ENCODE results near the gene MACROD2.
"Not testable (repeated sequence)": the region's sequence is repeated elsewhere in the genome, so short reads cannot be mapped to it uniquely, and the experiment has no call there.

Gene MACROD2

DNA sequence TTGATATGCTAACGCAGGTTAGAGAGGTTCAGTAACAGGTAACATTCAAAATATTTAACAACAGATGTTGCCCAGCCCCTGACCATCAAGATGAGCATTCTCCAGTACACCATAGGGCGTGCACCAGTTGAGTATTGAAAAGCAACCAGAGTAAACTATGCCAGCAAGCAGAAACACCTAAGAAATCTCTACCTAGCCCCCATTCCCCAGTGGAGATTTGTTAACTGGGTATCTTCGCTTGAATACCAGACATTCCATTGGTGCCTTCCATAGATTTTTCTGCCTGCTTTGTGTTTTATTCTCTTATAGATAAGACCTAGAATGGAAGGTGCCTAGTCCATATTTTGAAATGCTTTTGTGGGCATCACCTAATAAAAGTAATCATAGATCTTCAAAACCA lies 1954.1 kb downstream of the MACROD2 start:
- FAIRE-seq (no peak), DNase-seq (ENCODE audit: low spot score) (no peak)

DNA sequence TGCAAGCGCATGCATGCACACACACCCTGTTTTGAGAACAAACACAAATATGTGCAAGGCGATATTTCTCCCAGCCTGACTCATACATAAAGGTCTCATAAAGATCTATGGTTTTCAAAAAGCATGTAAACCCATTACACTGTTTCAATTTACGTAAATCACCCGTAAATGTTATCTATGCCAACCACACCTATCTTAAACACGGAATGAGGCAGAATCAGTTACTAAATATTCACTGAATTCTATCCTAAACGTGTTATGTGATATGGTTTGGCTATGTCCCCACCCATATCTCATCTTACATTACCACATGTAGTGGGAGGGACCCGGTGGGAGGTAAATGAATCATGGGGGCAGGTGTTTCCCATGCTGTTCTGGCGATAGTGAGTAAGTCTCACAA lies 1956.3 kb downstream of the MACROD2 start:
- FAIRE-seq (no peak), DNase-seq (ENCODE audit: low spot score) (no peak)

DNA sequence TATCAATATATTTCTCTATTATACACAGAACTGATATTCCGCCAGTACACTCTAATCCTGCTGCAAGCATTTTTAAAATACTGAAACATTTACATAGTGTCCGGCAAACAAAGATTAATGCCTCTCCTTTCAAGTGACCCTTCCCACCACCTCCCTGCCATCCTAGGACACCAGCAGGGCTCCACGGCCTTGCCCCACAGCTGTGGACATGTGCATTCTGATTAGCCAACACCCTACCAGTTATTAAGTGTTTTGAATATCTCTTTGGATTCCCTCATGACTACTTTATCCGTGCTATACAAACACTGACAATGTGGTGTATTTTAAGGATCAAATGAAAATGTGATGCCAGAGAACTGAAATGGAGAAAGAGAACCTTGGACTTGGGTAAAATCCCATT lies 1962.8 kb downstream of the MACROD2 start:
- FAIRE-seq (no peak), DNase-seq (ENCODE audit: low spot score) (no peak)

DNA sequence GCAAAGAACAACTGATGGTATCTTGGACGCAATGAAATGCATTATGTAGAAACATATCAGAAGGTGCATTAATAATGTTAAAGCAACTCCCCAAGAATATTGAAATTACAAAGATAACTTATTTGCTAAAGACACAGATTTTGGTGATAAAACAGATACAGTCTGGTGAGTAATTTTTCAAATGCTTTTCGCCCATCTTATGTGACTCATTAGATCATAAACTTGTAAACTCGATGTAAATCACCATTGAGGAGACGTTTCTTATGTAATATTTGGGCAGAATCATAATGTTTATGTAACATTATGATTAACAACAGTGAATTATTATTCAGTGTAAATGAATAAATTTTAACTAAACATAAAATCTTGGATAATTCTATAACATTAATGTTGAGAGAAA lies 1969.8 kb downstream of the MACROD2 start:
- FAIRE-seq (no peak), DNase-seq (ENCODE audit: low spot score) (no peak)

DNA sequence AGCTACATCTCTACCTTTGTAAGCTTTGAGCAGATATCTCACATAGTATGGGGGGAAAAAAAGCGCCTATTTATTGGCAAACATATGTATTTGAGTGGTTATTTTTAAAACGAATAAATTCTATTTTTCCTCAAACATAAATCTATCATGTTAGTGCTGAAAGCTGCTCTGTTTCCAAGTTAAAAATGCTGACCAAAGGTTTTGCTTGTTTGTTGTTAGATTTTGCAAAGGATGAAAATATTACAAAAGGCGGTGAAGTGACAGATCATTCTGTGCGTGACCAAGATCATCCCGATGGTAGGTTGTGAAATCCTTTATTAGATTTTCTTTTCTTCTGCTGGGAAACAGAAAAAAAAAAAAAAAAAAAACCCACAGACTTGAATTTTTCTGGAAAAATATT lies 1972.0 kb downstream of the MACROD2 start:
- FAIRE-seq = no peak
- no peak for DNase-seq (ENCODE audit: low spot score)

DNA sequence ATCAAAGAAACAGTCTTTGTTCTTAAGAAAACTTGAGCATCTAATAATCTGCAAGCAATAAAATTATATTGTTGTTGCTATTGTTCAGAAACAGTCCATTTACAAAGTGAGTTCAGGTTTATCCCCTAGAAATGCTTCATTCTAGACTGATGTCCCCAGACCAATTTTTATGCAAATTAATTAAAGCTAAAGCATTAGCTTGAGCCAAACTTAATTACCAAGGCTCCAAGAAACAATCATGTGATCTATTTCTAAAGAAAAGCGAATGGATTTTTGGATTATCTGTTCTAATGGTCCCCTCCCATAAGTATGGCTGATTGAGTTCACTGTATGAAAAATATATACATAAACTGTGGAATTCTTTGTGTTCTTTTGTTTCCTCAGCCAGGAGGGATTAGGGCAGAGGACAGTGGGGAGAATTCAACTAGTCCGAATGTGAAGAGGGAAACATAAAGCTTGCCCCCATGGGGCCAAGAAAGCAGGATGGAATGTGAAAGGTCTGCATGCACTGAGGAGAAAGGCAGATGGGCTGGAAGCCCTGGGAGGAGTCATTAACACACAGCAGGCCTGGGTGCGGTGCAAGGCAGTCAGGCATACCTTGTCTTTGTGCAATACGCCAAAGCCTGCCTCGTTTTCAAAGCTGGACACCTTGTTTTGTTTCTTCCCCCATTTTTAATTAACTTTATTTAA lies 1980.9 kb downstream of the MACROD2 start:
- no peak for FAIRE-seq

DNA sequence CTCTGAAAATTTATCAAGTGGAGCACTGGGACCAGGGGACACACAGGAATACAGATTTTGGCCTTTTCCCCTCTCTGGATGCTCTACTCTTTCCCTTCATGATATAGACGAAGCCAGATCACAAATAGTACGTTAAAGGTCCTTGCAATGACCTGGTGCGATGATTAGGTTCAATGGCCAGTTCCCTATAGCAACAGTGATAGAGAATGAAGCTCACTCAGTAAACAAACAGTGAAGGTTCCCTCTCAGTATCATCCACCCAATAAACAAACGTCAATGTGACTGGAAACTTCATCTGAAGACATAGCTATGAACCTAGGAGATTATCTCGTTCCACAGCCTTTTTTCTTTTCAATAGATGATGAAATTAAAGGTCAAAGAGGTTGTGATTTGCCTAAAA lies 1981.7 kb downstream of the MACROD2 start:
- FAIRE-seq = no peak
- no peak for DNase-seq (ENCODE audit: low spot score)

More for the DNA sequence above, 1980.9 kb downstream of the MACROD2 start:
- no peak for DNase-seq (ENCODE audit: low spot score)

DNA sequence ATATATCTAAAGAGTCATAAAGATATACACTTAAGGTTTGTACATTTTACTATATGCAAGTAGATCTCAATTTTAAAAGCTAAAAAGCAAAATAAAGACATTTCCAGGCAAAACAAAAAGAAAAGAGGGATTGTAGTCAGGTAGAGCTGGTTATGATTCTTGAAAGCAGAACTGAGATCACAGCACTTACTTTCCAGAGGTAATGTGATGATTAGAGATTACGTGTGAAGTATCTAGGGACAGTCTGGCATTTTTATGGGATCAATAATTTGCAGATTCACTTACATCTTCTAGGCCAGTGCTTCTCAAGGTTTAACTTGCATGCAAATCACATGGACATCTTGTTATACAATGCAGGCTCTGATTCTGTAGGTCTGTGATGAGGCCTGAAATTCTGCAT lies 1982.4 kb downstream of the MACROD2 start:
- DNase-seq (ENCODE audit: low spot score) (no peak), FAIRE-seq (no peak)

DNA sequence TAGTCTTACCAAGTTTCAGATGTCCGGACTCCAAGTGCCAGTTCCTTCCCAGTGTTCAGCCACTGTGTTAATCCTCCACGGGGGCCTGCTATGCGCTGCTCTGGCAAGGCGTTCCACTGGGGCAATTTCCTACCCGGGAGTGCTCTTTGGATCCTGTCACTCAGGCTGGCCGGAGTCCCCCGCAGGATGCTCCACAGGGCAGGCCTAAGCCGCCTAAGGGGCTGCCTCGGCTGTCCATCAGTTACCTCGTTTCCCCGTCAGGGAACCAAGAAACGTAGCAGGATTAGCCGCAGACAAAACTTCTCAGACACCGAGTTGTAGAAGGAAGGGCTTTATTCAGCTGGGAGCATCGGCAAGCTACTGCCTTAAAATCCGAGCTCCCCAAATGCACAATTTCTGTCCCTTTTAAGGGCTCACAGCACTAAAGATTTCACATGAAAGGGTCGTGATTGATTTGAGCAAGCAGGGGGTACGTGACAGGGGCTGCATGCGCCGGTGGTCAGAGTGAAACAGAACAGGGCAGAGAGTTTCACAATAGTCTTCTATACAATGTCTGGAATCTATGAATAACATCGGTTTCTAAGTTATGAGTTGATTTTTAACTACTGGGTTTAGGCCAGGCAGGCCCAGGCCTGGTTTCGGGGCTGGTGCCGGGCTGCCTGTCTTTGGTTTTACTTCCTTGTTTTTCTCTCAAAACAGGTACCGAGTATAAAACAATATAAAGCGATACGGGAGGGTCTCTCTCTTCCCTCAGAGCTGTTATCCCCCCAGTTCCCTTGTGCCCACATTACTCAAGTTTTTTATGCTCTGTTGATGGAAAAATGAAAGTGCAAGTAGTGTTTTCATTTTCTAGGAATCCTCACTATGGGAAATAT lies 1990.4 kb downstream of the MACROD2 start:
- FAIRE-seq; DNase-seq (ENCODE audit: low spot score): not testable (repeated sequence)

DNA sequence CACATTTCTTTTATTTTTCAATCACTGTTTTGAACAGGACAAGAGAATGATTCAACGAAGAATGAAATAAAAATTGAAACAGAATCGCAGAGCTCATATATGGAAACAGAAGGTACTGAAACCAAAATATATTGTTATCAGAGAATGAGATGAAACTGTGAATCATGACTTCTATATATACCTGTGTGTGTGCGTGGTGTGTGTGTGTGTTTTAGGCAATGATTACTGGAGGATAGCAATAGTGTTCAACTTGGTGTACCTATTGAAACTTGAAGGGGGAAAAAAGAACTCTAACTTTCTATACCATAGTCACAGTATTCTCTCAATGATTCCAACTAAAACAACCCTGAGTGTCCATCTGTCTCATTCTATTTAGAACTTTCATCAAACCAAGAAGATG lies 1991.4 kb downstream of the MACROD2 start:
- DNase-seq (ENCODE audit: low spot score) (no peak), FAIRE-seq (no peak)

DNA sequence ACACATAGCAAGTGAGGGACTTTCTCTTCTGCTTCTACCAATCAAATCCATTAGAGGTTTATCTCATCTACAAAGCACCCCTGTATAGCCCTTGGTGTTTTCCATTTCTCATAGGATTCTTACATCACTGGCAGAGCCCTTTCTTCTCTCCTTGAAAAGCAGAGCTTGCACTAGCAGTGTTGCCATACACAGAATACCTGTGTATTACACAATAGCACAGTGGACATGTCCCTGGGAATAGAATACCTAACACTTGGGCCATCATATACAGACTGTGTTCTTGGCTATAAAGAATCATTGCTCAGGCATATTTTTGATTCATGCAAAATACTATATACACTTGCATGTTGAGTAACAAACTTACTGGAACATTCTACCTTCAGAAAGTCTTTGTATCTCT lies 1996.0 kb downstream of the MACROD2 start:
- DNase-seq (ENCODE audit: low spot score) = no peak
- no peak for FAIRE-seq

DNA sequence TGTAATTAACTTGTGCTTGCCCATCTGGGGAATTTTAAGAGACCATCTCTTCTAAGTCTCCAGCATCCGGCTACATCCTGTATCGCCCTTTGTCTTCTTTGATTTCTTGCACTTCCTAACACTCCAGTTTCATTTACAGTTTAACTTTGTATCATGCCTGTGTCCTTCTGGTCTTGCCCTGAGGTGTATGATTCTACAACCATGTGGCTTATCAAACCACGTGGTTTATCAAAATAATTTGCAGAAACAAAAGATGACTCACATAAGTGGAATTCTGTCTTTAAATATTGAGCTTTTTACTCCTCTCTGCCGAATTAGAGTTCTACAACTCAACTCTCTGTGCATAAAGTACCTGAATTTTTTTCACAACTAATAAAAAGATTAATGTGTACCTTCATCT lies 1997.2 kb downstream of the MACROD2 start:
- peak; percentile 14 for DNase-seq (ENCODE audit: low spot score)
- no peak for FAIRE-seq

DNA sequence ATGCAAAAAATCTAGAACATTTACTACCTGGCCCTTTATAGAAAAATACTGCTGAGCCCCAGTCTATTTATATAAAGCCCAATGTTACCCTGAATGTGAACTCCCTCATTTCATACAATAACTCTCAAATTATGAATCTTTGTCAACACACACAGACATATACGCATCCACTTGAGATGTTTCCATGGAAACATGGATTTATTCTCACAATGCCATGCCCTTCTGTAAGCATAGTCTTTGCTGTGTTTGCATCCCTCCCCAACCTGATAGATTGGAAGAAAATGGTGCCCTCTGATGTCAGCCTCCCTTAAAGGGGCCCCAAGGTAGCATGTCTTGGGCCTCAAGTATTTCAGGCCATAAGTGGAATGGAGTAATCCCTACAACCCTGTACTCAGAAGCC lies 2004.8 kb downstream of the MACROD2 start:
- FAIRE-seq (no peak), DNase-seq (ENCODE audit: low spot score) (no peak)

DNA sequence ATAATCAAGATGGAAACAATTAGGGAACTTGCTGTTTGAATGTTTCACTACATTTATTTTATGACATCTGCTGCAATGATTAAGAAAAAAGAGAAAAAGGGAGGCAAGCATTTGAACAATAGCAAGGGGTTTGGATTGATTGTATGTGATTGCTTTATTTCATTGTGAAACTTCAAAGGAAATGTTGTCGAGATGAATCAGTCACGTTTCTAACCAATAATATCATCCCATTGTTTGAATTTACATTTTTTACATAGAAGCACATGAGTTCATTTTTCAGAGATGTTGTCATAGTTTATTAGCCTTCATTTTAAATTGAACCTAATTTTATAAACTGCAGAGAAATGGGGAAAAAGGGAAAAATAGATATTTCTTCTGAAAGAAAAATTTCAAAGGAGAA lies 2006.0 kb downstream of the MACROD2 start:
- DNase-seq (ENCODE audit: low spot score) (no peak), FAIRE-seq (no peak)

DNA sequence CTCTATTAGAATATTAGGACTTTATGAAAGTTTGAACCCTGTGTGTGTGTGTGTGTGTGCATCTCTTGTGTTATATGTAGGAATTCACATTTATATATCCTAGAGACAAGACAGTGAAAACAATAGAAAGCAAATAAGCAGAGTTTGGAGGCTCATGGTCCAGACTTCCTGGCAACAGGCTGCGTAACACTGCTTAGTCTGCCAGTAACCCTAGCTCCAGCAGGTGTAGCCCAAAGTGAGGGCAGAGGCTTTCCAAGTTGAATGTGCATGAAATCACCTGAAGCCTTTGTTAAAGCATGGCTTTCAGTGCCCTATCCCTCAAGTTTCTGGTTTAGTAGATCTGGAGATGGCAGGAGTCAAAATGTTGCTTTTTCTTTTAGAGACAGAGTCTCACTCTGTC lies 2008.0 kb downstream of the MACROD2 start:
- DNase-seq (ENCODE audit: low spot score) (no peak), FAIRE-seq (no peak)

DNA sequence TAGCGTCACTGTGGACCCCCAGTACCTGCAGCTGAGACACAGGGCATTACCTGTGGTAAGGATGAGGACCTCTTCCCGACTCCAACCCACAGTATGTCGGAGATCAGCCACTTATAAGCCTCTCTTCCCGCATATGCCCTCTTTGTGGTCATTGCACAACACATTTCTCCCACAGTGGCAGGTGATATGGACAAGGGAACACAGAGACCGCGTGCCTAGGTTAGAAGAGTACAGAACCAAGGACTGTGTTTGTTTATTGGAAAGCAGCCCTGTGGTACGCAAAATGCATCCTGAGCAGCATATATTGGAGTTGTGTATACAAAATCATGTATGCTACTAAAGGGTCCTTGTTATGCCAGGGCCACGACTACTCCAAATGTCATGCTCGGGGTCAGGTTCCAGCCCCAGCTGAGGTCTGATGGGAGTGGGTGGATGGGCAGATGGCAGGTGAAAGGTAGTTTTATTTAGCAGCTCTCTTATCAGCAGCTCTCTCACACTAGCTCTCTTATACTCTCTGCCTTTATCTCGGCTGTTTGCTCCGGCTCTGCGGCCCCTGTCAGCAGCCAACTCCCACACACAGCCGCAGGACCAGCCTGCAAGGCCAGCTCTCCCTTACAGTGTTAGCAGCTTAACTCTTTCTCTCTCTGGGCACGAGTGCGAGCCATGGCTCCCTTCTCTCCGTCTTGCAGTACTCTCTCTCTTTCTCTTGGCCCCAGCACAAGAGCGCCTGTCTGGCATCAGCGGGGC lies 2009.0 kb downstream of the MACROD2 start:
- DNase-seq (ENCODE audit: low spot score) = no peak
- no peak for FAIRE-seq

DNA sequence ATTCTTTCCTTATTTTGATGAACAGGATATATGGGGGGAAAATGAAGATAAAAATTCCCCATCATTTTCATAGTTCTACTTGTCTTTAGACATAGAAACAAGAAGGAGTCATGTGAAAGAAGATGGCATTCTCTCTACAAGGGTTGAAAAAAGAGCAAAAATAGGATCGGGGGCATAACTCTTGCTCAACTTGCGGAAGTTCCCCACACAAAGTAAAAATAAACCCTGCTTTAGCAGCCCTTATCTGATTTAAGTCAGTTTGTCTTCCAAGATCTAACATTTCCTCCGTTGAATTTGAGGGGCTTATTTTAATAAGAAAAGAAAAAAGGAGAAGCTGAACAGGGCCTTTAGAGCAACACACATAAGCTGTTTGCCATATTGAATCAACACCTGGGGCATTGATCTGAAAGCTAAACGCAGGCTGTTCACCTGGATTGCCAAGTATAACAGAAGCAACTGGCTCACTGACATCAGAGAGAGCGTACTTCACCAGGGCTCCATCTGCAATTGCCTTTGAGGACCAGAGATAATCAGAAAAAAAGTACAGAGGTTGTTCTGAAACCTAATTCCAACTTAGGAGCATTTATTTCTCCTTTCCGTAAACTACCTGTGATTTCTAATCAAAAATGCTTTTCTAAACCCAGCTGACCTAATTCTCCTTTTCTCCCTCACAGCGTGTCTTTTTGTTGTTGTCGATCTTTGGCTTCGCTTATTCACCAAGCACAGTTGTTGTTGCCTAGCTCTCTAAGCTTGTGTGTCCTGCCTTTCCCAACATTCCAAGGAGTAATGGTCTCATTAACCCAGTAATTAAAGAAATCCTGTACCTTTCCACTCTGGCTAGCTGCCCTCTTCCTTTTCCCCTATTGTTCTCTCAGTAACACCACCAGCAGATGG lies 2010.0 kb downstream of the MACROD2 start:
- DNase-seq (ENCODE audit: low spot score) = no peak
- no peak for FAIRE-seq

DNA sequence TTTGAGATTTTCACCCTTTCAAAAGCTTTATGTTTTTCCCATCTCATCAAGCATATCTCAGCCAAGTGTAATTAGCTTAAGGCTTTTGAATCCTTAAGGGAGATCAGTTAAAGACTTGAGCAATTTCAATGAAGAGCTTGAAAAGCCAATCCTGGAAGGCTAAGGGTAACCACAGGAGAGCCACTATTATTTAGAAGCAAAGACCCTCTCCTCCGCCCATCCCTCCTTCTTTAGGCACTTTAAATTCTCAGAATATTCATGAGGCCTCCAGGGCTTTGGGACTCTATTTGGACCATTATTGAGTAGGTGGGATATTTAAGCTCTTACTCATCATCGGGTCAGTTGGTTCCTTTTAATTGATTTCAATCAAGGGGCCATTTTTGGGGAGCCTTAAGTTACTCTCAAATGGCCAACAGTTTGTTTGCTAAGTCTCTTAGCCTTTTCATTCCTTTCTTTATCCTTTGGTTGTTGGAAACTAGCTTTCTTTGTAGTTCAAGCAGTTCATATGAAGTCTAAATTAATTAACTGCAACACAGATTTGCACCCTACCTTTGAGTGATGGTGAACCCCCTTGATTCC lies 2010.7 kb downstream of the MACROD2 start:
- no peak for DNase-seq (ENCODE audit: low spot score)
- FAIRE-seq = no peak

DNA sequence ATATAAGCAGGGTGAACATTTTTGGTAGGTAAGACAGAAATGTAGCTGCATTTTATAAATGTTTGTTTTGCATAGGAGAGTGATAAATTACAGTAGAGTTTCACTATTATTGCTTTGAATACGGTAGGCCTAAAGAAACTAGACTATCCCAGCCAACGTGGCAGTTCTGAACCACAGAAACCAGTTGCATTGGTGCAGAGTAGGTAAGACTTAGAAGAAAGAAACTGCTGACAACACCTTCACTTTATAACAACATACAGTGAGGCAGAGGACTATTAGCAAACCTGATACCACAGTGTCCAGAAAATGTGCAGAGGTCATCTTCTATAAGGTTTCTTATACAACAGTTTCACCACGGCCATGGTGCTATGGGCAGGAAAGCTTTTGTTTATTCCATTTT lies 2011.8 kb downstream of the MACROD2 start:
- FAIRE-seq (no peak), DNase-seq (ENCODE audit: low spot score) (no peak)

DNA sequence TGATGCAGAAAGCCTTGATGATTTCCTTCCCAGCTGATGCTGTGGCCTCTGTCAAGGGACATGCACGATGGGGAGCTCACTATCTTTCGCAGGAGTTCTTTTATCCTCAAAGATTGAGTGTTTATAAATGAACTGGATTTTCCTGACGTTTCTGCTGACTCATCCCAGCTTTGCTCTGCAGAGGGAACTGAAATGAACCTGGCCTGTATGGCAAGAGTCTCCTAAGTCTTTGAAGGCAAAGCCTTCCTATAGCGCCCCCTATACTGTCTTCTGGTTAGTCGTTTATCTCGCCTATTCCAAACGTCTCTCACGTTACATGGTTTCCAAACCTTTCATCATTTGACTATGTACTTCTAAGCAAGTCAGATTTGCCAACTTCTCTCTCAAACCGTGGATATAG lies 2012.6 kb downstream of the MACROD2 start:
- FAIRE-seq (no peak), DNase-seq (ENCODE audit: low spot score) (no peak)

DNA sequence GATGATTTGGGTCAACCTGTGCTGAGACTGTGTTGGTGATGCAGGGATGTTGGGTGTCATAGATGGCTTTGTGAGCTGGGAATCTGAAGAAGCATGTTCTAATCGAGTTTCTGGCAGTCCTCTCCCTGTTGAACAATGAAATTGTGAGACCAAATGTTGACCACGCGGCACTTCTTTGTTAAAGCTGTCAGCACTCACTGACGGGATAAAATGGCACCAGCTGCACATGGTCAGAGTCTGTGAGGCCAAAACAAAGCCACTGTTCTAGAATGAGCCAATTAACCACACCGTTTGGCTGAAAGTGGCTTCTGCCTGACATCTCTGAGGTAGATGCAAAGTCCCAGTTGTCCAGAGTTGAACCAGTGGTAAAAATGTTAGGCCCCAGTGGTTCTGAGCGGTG lies 2015.7 kb downstream of the MACROD2 start:
- no peak for DNase-seq (ENCODE audit: low spot score)

More for the DNA sequence above, 2015.7 kb downstream of the MACROD2 start:
- FAIRE-seq = no peak
